Suppressor macrophage (primary cell): ENCODE measurements around the gene ARFGAP1.

ENCODE experiments used
- DNase-seq, 4 experiments: peaks; one replicate each; pipeline ENCODE4 v3.0.0-alpha.2; 2020 to 2022

Gene ARFGAP1

DNA sequence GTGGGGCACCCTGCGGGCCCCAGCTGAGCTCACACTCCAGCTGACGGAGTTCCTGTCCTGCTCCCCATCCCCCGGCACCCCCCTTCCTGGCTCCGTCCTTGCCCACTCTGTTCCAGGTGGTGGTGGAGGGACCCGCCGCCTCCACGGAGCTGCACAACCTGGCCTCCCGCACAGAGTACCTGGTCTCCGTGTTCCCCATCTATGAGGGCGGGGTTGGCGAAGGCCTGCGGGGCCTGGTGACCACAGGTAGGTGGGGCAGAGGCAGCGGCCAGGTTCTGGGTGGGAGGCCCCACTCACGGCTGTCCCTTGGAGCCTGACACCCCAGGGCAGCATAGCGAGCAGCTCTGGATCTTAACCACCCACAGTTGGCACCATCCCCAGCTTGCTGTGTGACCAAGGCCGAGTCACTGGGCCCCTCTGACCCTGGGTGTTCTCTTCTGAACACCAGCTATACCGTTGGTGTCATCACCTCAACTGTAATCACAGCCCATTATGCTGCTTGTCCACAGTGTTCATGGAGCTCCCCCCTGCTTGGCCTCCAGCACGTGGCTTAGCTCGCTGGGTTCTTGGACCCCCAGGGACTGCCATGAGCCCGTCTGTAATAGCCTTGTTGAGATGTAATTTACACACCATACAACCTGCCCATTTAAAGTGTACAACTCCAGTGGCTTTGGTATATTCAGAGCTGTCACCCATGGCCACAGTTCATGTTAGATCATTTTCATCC, 37.8 kb downstream of the ARFGAP1 start:
- DNase-seq = no peak

GRCh38 chr20:63311186-63311832, 38.7 kb downstream of the ARFGAP1 start:
- DNase-seq = no peak

- DNase-seq = no peak
These were observed 39.2 kb downstream of the ARFGAP1 start for GRCh38 chr20:63311833-63312243.

- no peak for DNase-seq
These were observed 39.7 kb downstream of the ARFGAP1 start for GRCh38 chr20:63312273-63312672.

DNA sequence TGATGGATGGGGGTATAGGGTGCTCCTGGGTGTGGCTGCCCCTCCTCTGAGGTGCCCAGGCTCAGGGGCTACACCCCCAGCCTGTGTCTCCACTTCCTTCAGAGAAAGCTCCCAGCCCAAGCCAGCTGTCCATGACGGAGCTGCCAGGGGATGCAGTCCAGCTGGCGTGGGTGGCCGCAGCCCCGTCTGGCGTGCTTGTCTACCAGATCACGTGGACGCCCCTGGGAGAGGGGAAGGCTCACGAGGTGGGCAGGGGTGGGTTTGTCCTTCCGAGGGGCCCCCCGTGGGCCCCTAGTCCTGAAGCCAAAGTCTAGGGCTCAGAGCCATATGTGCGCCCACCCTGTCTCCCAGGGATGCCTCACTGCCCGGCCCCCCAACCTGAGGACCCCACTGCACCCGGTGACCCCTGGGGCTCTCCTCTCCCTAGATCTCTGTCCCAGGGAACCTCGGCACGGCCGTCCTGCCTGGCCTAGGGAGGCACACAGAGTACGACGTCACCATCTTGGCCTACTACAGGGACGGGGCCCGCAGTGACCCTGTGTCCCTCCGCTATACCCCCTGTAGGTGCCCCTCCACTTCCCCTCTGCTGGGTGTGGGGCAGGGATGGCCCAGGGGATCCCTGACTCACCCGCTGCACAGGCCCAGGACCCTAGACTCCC, 40.2 kb downstream of the ARFGAP1 start:
- DNase-seq = no peak

DNA sequence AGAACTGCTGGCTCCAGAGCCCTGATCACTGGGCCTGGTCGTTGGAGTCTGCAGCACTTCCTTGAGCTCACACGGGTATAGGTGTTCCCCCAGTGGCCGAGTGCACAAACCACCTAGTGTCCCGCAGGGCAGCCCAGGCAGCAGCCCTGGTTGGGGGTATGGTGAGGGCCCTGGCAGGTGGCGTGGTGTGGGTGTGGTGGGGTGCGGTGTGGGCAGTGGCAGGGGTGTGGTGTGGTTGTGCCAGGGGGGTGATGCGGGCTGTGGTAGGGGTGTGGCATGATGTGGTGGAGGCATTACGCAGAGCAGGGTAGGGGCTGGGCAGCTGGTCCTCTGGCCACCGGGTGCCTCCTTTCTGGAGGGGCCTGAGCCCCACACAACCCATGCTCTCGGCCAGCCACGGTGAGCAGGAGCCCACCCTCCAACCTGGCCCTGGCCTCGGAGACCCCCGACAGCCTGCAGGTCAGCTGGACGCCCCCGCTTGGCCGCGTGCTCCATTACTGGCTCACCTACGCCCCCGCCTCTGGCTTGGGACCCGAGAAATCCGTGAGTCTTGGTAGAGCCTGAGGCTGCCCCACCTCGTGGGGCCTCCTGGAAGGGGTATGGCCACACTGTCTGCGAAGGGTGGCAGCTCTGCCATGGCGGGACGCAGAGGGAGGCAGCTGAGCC, 40.9 kb downstream of the ARFGAP1 start:
- DNase-seq = no peak

DNA sequence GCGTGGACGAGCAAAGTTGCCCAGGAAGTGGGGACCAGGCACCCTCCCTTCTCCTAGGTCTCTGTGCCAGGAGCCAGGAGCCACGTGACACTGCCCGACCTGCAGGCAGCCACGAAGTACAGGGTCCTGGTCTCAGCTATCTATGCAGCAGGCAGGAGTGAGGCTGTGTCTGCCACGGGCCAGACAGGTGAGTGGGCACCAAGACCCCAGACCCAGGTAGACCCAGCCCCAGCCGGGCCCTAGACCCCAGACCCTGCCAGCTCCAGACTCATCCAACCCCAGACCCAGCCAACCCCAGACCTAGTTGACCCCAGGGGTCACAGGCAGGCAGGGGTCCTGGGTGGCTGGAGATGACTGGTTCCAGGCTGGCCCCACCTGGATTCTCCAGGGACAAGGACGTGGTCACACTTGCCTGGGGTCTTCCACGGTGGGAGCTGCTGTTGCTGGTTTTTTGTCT, 41.4 kb downstream of the ARFGAP1 start:
- DNase-seq = no peak

- no peak for DNase-seq
These were observed 42.1 kb downstream of the ARFGAP1 start for GRCh38 chr20:63314566-63315239.

DNA sequence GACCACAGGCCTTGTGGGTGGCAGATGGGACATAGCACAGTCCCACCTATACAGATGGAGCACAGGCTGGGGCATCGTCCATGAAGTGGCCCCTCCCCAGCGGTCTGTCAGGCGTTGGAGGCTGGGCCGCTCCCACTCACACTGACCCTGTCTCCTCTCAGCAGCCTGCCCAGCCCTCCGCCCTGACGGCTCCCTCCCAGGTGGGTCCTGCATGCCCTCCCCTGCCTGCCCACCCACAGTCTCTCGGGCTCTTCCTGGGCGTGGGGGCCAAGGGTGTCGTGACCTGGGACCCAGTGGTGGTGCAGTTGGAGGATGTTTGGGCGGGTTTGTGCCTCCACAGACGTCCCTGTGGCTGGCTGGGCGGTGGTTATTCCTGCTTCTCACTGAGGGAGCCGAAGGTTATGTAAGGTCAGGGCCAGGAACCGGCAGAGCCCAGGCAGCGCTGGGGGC, 42.7 kb downstream of the ARFGAP1 start:
- no peak for DNase-seq

DNA sequence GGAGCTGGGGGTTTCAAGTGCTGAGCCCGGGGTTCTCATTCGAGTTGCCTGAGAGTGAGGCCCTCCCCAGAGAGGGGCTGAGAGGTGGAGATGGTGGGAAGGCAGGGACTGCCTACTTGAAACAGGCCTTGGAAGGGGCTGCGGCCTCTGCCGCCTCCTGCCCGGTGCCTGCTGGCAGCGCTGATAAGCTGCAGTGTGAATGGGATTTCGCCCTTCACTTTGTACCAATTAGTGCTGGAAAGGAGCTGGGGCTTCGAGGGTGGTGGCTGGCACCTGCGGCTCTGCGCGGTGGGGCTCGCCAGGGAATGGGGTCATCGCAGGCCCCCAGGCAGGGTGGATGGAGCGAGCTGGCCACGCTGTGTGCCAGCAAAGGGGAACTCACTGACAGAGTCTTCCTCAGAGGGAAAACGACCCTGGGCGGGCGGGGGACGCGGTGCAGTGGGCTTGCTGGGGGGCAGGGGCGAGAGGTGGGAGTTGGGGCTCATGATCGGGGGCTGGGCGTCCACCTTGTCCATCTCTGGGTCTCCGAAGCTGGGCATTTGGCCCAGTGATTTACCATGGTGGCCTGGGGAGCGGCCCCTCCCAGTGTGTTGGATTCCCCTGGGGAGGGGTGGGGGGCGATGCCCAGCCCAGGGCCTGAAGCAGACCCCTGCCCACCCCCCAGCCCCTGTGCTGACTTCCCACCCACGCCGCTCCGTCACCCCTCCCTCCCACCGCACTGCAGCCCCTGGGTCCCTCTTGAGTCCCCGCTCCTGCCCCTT, 43.3 kb downstream of the ARFGAP1 start:
- DNase-seq = no peak

DNA sequence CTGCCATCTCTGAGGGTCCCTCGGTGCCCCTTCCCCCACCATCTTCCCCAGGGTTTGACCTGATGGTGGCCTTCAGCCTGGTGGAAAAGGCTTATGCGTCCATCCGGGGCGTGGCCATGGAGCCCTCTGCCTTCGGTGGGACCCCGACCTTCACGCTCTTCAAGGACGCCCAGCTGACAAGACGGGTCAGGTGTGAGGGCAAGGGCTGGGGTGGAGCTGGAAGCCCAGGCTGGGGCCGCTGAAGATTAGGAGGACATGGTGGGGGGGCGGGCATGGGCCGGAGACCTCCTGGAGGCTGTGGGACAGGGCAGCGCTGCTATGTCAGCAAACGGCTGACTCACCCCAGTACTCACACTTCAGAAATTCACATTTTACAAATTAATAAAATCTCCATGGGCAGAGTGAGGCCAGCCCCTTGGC, 43.9 kb downstream of the ARFGAP1 start:
- DNase-seq = no peak

DNA sequence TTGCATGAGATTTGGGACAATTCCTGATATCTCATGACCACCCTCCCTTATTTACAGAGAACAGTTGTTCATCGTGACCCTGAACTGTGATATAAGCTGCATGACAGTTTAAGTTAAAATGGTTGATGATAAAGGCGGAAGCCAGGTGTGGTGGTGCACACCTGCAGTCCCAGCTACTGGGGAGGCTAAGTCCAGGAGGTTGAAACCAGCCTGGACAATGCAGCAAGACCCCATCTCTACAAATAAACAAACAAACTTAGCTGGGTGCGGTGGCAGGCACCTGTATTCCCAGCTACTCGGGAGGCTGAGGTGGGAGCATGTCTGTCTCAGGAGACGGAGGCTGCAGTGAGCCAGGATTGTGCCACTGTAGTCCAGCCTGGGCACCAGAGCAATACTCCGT, 44.4 kb downstream of the ARFGAP1 start:
- DNase-seq = no peak

DNA sequence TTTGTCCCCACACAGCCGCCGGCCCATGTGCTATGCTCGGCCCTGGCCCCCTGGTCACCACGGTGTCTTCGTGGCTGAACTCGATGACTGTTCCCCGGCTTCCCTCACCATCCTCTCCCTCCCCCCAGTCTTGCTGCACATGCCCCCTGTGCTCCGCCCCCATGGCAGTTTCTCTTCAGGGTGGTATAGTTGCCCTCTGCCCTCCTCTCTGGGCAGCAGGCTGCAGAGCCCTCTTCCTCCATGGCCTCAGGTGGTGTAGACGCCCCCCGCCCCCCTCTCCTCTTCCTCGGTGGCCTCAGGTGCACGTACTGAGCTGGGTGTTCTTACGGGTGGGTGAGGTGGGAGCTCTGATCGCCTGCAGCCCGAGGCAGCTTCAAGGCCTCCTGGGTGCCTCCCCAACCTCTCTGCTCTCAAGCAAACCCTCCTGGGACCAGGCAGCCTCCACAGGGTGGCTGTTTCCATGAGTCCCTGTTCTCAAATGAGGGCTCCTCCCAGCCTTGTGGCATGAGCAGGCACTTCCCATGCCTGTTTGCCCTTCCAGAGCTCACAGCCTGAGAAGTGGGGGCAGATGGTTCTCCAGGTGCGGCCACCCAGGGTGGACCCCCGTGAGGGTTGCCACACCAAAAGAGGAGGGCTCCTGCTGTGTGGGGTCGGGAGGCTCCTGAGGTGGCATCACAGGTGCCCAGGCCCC, 45.1 kb downstream of the ARFGAP1 start:
- no peak for DNase-seq

- DNase-seq = no peak
These were observed 46.0 kb downstream of the ARFGAP1 start for GRCh38 chr20:63318391-63319163.

- DNase-seq = no peak
These were observed 46.8 kb downstream of the ARFGAP1 start for GRCh38 chr20:63319164-63320040.

GRCh38 chr20:63320041-63320511, 47.5 kb downstream of the ARFGAP1 start:
- DNase-seq = no peak

GRCh38 chr20:63320616-63321147, 48.1 kb downstream of the ARFGAP1 start:
- no peak for DNase-seq

DNA sequence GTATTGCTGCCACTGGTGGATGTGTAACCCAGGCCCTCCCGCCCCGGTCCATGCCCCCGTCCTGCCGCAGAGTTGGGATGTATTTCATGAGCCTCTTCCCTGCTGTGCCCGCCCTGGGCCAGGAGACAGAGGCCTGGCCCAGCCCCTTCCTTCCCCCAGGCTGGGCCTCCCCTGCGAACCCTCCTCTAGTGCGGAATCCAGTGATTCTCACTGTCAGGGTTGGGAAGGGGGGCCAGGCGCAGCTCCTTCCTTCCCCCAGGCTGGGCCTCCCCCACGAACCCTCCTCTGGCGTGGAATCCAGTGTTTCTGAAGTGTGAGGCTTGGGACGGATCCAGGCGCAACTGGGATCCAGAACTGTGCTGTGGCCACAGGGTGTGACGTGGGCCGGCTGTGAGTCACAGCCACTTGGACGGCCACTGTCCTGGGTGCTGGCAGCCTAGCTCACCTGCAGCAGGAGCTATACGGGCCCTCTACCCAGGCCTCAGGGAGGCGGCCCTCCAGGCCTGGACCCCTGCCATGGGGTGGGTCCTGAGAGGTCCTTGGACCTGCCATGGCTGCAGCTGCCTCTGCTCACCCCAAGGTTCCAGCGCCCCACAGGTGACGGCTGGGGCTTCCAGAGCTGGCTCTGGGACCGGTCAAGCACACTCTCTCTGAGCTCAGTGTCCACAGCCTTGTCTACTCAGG, 48.7 kb downstream of the ARFGAP1 start:
- DNase-seq = no peak
